CD4-positive, alpha-beta T cell treated with Interleukin-4 for 4 hours (primary cell): ENCODE measurements around the gene HAND1.

Experiments used
- DNase-seq: peaks from one replicate; pipeline ENCODE4 v3.0.0-alpha.2; 2020

The HAND1 gene

DNA sequence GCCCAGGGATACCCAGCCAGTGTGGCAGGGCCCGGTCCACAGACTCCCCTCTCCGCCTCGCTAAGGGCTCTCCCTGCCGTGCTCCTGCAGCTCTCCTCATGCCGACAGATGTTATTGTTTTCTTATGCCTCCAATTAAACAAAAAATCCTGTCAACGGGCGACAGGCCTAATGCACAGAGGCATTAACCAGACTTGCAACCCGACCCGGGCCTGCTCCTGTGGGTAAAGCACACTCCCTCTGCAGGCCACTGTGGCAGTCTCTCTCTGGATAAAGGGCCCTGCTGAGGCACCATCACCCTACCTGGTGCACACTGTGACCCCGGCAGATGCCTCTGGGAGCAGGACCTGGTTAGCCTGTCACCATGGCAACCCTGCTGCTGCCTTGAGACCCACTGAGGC, 27.5 kb upstream of the HAND1 start:
- no peak for DNase-seq

DNA sequence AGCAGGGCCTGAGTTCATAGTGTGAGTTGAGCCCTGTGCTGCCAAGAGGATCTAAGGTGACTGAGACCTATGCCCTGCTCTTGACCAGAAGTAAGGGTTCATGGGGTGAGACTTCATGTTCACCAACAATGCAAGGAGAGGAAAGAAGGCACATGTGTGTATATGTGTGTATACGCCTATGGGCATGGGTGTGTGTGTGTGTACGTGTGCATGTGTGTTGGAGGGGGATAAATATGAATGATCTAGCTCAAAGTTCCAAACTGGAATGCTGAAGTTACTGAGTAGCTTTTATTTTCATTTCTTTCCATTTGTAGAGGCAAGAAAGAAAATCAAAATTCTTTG, 25.6 kb upstream of the HAND1 start:
- no peak for DNase-seq

DNA sequence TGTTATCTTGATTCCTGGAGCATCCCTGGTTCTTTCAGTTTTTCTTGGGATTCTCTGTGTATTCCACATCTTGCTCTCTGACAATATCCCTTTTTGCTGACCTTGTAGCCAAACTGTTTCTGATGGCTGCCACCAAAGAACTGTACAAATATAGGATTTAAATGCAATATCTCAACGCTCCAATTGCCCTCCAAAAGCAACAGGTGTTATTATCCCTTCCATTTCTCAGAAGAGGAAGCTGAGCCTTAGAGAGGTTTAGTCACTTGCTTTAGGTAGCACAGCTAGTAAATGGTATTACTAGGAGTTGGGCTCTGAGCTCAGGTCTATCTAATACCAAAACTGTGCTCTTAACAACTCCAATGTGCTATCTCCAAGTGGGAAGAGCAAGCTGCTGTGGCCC, 24.2 kb upstream of the HAND1 start:
- DNase-seq = no peak

DNA sequence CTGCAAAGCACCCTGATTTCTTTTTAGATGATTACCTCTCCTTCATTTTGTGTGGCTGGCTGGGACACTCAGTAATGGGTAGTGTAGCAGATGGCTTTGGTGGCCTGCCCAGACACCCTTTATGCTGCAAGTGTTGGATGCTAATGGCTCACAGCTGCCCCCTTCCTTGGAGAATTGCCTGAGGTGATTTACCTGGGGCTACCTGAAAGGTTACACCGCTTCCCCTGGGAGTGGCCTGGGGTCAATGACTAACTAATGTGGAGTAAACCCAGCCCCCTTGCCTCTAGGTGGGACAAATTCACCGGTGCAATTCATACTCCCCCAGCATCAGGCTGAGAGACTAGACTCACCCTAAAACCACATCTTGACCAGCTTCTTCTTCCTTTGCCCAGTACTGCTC, 23.5 kb upstream of the HAND1 start:
- no peak for DNase-seq

DNA sequence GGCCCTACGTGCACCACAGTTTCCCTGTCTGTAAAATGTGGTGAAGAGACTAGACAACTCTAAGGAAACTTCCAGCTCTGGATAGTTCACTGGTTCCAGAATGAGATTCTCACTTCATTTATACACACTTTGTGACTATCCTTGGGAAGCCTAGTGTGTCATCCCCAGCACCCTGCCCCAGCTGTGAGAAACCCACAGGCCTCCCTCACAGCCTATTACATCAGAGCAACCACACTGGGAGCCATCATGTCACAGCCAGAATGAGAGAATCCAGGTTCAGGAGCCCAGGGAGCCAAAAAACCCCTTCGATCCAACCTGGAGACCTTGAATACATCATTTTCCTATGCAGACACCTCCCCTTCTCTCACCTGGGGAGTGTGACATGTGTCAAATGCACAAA, 21.0 kb upstream of the HAND1 start:
- DNase-seq = no peak

DNA sequence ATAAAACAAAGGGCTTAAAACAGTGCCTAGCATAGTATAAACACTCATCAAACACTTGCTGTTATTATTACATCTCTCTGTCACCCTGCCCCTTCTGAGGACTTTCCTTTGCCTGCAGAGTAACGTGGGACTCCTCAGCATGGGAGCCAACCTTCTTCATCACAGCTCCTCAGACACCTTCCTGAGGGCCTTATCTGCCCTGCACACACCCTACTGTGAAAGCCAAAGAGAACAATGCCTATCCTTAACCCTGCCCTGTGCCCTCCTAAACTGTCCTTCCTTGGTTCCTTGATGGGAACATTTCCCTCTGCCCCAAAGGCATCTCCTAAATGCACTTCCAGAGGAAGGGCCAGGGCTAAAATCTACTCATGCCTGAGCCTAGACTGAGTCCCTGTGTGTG, 20.6 kb upstream of the HAND1 start:
- DNase-seq = no peak

DNA sequence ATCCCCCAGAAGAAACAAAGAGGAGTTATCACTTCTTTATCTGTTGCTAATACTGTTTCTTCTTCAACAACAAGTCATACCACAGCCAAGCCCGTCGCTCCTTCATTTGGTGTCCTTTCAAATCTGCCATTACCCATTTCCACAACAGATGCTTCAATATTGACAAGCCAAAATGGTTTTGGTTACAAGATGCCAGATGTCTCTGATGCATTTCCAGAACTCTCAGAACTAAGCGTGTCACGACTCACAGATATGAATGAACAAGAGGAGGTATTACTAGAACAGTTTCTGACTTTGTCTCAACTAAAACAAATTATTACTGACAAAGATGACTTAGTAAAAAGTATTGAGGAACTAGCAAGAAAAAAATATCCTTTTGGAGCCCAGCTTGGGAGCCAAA, 16.0 kb upstream of the HAND1 start:
- DNase-seq = no peak

DNA sequence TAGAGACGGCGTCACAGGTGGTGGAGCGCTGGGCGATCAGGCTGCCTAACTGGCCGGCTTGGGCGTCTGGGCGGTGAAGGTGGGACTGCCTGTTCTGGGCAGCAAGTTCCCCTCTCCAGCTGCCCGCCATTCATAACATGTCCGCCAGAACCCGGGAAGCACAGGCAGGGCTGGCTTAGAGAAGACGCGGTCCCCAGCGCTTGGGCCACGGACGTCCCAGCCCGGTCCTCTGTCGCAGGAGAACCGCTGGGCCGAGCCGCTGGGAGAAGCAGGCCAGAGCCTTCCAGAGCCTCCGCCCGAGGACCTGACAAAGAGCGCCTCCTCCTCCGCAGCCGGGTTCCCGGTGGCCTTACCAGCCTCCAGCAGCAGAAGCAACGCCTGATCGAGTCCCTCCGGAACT, 15.2 kb upstream of the HAND1 start:
- no peak for DNase-seq

DNA sequence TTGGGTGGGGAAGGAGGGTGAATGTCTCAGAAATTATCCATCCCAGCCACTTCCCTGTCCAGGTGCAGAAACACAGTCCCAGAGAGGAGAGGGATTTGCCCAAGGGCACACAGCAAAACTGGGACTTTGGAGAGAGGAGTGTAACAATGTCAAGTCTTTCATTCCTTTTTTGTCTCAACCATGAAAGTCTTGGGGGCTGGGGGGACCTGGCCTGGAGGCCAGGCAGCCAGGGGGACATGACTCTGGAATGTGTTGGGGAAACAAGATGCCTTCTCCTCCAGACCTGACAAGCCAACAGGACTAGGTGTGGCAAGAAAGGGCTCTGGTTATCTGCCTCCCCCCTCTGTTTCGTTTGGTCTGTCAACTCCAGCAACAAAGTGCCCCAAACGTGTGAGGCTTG, 13.9 kb upstream of the HAND1 start:
- DNase-seq = no peak

DNA sequence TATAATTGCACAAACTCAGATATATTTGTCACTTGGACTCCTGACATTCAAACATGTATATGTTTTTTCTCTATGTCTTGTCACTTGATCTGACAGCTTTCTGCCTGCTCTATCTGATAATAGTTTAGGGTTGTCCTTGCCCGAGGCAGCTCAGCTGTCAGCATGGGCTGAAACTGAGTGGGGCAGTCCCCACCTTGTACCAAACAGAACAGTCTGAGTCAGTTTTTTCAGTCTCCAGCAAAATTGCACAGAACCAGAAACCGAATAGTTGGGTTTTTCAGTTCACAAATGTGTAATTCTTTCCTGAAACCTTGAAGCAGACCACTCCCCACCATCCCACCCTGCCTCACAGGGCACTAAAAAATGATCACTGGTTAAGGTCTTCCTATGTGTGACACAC, 9.5 kb upstream of the HAND1 start:
- no peak for DNase-seq

DNA sequence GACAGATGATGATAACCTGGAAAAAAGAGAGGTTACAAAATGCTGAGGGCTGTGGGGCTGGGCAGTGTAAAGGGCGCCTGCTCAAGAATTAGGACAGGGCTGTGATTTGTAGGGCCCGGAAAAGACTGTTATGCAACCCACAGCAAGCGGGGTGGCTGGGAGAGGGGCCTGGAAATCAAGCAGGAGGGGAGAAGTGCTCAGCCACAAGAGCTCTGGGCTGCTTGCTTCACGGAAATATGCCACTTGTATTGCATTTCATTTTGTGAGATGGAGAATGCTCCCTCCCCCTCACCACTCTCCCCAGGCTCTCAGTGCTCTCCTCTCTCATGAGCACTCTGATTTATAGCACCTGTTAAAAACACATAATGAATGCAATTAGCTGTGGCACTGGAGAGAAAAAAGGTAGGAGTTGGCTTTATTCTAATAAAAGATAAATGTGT, 8.4 kb upstream of the HAND1 start:
- no peak for DNase-seq

DNA sequence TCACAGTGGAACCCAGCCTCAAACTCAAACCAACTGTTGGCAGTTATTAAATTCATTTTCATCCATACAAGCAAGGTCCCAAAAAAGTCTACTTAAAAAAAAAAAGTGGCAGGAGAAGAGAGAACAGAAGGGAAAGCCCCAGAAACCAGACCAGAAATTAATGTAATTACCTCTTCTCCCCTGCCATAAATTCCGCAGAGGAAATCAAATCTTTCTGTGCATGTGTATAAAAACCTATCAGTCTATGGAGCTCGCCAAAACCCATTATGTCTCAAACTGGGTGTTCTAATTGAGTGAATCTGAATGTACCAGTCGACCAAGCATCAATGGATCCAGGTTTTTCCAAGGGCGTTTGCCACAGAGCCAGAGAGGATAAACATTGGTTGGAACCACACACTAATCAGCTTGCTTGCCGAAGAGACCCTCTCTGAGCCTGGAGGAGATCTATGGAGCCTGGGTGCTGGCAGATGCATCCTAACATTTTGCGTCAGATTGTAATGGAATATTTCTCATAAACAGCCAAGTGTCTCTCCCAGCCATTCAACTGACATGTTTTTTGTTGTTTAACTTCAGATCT, 7.9 kb upstream of the HAND1 start:
- DNase-seq = no peak

DNA sequence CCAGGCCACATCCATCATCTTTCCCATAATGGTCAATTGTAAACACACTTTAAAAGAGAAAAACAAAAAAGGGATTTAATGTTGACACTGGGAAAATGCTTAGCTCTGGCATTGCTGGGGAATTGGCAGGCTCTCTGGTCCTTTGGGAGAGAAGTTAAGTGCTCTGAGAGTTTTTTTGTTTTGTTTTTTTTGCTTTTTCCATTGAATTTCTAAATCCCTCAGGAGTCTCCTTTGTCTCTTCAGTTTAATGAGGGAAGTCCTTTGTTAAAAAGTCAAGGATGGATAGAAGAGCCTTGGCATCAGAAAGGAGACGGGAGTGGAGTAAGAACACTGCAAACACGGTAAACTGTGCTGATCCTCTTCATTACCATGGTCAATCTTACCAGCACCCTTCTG, 7.1 kb upstream of the HAND1 start:
- DNase-seq = no peak

DNA sequence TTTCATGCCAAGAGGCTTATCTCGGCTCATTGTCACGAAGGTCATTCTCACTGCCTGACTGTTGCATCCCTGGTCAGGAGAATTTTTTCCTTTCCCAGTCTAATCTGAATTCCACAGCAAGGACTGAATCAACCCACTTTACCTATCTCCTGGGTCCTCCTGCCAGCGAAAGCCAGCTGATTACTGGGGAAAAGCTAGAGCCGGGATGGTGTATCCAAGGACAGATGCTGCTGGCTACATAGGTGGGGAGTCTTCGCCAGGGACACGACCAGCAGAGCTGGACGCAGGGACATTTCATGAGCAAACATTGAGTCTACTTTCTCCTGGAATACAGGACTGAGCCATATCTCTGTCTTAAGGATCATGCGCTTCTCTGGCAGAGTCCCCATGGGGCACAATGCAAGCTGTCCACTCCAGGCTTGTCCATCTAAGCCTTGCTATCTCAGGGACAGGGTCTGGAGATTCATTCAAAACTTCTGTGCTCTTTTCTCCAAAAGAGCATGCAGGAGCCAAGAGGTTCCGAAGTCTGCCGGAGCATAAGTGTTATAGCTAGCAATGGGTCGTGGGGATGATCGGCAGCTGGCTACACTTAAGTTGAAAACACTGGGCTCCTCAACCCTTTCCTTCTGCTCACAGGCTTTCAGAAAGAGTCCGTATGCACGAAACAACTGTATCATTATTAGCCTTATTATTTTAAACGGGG, 6.5 kb upstream of the HAND1 start:
- DNase-seq = no peak

DNA sequence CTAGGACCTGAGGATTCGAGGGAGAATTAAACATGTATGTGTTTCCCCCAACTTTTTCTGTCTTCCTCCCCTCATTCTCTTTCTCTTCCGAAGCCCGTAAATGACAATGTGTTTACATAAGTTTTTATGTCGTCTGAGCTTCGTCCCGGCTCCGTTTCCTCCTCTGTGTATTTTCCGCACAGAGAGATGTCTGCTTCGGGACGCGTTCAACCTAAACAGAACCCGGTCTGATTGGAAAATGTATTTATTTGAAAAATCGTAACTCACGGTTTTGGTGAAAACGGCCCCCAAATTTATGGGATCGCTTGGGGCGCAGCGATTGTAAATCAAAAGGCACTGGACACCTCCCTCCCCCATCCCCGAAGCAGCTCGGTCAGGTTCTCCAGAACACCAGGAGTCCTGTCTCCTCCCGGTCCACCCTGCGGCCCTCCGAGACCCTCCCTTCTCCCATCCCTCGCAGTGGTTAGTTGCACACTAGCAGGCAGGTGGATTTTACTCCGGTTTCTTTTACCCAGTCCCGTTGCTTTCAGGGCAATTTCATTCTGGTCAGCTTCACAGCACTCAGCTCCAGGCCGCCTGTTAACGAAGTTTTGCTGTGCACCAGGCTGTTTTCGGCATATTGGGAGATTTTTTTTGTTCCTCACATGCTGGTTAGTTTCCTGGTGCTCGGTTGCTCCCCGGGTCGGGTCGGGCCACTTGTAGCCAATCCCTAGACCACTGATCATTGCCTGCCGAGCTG, 5.8 kb upstream of the HAND1 start:
- DNase-seq = no peak

DNA sequence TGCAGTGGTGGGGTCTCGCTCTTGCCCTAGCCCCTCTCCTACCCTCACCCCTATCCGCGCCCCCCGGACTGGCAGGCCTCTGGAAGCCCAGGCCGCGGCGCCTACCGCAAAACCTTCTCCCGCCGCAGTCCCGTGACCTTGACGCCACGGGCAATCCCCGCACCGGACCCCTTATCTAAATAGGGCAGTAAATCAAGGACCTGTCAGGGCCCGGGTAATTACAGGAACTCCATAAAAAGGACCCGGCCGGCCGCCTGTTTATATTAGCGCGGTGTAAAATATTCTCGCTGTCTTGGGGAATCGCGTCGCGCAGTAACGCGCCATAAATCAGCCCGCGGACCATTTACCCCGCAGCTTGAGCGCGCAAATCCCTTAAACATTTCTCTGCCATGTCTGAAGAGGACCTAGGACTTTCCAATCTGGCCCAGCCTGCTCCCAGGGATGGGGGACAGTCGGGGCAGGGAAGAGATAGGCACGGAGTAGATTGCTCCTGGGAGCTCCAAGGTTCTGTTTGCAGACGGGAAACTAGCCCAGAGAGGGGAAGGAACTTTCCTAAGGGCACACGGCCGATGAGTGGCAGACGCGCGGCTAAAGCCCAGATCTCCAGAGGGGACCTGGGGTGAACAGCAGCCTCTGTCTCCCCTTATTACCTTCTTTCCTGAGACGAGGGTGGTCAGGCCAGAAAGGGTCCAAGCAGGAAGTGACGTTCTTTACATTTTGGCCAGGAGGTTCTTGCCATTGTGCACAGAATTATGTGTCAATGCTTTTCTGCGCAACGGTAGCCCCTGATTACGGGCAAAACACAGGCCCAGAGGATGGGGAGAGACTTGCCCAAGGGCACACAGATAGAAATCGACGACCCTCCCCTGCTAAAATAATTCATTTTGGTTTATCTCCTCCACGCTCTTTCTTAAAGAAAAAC, 4.8 kb upstream of the HAND1 start:
- no peak for DNase-seq

DNA sequence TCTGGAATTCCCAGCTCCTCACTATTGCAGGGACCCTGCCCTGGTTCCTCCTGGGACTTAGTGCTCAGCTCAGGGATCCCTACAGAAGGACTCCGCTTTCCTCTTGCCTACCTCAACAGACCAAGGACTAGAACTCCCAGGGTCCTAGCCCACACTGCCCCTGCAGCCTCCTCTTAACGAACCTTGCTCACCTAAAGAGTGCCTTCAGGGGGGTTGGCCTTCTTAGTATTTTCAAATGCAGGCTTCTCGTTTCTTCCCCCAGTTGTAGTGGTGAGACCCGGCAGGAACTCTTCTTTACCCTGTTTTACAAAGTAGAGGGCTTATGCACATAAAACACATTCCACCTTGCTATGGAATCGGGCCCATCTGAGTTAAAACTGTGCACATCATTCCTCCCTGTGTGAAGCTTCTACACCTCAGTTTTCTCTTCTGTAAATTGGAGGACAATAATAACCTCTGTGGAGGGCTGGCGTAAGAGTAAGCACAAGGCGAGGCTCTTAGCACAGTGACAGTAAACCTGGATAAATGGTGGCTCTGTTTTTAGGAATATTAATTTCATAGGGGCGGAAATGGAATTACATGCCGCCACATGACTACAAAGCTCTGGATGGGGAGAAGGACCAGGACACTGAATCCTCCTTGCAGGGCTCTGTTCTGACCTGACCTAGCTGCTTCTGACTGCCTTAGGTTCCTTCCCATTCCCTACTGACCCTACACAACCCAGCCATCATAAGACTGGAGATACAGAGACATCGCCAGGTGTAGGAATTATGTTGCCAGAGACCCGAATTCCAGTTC, 3.8 kb upstream of the HAND1 start:
- DNase-seq = no peak

DNA sequence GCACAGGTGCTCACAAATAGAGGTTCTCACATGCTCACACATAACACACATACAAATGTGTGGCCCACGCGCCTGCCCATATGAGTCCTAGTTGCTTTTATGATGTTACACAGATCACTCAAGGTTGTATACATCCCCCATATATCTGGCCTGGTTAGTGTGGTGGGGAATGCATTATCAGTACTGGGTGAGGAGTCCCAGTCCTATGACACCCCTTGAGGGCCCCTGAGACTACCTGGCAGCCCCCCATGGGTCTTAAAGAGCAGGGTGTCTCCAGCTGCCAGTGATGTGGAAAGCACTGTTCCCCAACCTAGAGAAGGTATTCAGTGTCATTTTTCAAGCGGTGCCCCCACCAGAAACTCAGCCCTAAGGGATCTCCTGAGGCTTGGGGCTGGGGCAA, 2.8 kb upstream of the HAND1 start:
- no peak for DNase-seq

DNA sequence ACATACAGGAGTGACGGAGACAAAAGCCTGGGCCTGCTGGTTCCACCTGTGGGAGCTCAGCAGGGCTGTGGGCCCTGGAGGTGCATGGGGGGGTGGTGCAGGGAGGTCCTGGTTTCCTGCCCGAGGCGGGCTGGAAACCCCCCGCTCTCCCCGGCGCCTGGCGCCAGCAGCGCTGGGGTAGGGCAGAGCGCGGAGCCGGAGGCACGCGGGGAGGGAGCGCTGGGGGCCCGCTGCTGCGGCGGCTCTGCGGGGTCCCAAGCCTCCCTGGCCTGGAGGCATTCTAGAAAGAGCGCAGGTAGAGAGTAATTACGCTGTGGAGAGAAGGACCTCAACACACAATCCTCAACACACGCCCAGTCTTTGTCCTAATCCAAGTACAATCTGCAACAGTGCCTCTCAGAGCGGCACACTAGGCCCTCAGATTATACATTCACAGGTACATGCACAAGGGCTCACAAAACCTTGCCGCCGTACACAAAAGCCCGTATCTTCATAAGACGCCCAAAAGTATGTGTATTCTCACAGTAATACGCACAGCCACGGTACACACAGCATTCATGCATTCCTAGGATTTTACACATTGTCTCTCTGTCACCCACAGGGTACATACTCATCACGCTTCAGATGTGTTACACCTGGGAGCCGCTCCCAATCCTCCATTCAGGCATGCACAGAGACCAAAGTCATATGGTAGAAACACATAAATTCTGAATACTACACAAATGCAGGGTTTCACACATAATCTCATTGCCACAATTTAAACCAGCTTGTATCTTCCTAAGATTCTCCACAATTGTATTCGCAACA, 2.1 kb upstream of the HAND1 start:
- no peak for DNase-seq

DNA sequence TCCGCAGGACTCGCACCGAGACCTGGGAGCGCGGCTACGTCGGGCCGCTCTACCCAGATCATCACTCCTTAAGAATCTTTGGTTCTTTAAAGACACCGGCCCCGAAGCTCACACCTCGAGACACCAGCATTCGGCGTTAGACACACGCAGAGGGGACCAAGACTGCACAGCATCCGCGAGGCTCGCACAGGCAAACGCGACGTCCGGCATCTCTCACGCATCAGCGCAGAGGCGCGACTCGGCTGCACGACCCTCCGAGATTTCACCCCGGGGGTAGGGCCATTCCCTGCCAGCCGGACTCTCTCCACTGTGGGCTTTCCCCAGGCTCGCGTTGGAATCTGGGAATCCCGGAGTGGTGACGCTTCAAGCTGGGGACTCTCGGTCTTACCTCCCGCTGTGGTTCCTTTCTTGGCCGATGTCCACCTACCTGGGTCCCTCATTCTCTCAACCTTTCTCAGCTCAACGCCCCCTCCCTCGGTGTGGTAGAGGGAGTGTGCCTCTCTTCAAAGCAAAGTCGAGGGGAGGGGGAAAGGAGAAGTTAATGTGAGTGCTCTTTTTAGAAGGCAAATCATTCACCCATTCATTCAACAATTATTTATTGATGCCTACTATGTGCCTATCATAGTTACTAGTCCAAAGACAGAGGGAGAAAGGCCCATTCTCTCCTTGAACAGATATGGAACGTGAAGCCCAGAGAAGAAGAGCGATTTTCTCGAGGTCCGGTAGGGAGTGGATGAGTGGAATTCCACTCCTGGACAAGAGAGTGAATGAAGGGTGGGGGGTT, 1.3 kb upstream of the HAND1 start:
- DNase-seq = no peak

DNA sequence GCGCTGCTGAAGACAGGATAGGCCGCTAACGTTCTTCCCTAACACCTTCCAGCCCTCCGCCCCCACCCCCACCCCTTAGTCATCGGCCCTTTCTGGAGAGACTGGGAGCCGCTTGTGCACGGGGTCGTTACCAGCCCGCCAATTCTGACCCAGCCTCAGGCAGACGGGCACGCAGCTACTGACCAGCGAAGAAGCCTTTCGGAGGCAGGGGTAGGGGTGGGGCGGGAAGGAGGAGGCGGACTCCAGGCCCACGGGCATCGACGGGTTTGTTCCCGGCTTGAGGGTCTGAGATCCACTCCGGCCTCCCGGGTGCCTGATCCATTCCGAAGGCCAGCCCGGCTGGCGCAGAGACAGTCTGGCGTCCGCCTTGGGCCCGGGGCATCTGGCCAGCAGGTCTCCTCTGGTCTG, 729 bp upstream of the HAND1 start:
- no peak for DNase-seq
